Skin of body (tissue), 2 donors: ENCODE data around the gene DNAJC6. TPM values are rescaled to one million over a fixed set of nuclear protein-coding genes. Genes with fewer than 3 reads are reported as not detected.
A peak's percentile ranks its signal among the peaks of the same experiment; 100 is the strongest.

Experiments
- DNase-seq: peaks from one replicate; lab custom pipeline; 2025; lab: John Stamatoyannopoulos, UW
- total RNA-seq: library from RNA; depleted of rRNA; stranded (reverse); fragments of >200 nt; gene quantifications from one replicate; pipeline ENCODE4 v1.2.3, GENCODE V29; 2014

Gene DNAJC6
- total RNA-seq, 1 donor from 2014 or later = 7.7 TPM

- no peak for DNase-seq
These were observed 16.3 kb upstream of the DNAJC6 start for GRCh38 chr1:65292861-65293593.

DNA sequence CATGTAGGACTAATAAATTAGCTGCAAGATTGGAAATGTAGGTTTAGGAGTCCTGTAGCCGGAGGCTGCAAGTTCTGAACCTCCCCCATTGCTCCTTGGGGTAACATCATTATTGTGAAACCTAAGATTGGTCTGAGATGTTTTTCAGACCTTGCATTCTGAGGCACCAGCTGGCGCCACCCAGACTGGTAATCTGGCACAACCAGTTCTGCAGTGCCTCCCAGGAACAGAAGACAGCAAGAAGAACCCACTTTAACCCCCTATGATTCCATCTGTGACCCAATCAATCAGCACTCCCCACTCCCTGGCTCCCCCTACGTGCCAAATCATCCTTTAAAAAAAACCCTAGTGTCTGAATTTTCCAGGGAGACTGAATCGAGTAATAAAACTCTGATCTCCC, 11.6 kb upstream of the DNAJC6 start:
- no peak for DNase-seq

DNA sequence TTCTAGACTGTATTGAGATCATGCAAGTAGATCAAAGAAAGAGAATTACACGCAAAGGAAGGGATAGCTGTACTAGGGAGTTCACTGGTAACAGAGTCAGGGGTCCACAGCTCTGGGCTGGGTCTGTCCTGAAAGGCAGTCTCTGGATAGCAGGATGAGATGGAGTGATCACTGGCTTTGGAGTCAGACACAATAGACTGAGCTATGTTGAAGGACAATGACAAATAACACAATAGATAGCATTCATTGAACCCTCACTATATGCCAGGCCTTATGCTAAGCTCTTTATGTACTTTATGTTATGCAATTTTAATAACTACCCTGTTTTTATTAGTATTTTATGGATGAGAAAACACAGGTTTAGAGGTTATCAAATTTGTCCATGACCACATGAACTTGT, 10.0 kb upstream of the DNAJC6 start:
- no peak for DNase-seq

GRCh38 chr1:65308781-65309303, 501 bp upstream of the DNAJC6 start:
- no peak for DNase-seq

DNA sequence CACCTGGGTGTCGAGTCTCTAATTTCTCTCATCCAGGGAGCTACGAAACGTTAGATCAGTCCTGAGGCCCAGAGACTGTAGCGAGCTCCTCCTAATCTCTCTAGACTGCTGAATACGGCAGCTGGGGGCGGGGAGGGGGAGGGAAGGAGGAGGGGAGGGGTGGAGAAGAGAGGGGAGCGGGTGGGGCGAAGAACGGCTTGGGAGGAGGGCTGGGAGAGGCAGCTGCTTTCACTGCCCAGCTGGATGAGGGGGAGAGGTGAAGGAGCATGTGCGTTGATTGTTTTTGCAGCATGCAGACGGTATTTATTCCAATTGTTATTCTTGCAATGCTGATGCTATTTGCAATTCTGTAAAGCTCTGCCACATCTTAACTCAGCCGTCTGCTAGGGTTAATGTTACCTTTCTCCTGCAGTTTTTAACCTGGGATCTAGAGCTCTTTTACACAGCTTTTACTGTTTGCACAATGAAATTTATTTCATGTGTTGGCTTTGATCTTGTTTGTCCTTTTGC, 790 bp downstream of the DNAJC6 start:
- peak; percentile 21 for DNase-seq

GRCh38 chr1:65311760-65312159, 2.4 kb downstream of the DNAJC6 start:
- DNase-seq = no peak

DNA sequence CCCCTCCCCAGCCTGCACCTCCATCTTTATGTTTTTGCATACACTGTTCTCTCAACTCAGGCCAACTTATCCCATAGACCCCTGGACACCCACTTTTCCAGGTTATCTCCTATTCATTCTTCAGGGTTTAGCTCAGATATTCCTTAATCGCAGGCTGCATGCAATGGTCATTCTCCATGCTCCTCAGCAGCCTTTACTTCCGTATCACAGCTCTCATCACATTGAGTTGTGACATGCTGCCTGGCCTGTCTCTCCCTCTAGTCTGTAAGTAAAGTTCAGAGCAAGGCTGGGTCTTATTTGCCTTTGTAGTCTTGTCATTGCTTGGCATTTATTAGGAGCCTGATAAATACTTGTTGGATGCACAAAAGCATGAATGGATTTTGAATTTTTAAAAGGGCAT, 6.9 kb downstream of the DNAJC6 start:
- no peak for DNase-seq

DNA sequence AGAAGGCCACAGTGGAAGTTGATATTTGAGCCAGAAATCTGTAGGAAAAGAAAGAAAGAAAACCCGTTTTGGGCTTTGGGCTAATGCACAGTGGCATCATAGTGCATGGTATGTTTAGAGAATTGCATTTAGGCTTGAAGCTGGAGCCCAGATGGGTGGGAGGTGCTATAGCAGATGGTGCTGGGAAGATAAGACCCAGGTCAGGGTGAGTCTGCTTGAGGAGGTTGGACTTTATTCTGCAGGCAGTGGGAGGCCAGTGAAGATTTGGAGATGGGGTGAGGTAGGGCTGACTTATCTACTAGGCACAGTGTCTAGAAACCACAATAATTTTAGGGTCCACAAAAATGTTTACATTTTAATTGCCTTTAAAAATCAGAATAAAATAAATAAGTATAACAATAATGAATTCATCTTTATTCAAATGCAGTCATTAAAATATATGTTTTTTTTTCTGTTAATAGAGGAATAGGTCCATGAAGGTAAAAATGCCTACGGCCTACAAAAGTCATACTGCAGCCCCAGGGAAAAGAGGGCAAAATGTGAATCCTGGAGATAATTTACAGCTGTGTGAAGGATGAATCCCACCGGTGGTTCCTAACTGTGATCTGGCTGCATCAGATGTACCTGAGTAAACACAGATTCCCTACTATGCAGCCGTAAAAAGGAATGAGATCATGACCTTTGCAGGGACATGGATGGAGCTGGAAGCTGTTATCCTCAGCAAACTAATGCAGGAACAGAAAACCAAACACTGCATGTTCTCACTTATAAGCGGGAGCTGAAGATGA, 8.7 kb downstream of the DNAJC6 start:
- no peak for DNase-seq

DNA sequence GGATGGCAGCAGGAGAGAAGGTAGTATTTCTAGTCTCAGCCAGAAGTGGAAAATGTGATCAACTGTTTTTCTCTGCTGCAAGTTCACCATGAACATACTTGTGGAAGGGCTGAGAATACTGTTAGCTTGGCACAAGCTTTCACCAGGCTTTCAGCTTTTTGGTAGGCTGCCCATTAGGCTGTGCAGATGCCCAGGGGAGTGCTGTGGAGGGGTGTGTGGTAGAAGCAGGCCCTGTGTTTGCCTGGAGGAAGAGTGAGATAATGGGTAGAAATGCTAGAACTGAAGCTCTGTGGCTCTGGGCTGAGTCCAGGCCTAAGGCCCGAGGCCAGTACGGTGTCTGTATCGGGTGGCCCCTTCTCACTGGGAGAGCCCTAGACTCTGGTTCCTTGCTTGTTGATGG, 9.8 kb downstream of the DNAJC6 start:
- no peak for DNase-seq

GRCh38 chr1:65319754-65320153, 10.4 kb downstream of the DNAJC6 start:
- DNase-seq = no peak

DNA sequence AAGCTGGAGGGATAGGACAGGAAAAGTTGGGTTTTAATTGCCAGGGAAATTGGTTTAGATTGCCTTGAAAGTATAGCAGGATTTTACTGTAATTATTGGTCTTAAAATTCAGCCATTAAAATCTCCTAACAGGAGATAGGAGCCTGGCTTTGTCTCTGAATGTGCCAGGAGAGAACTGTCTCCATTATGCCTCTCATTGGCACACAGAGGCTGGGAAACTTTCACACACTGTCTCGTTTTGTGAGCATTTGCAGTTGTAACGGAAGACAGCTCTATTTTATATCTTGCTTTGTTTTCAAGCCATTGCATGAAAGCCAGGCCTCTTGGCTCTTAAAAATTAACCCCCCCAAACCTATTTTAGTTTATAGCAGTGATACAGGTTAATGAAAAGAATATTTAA, 12.5 kb downstream of the DNAJC6 start:
- no peak for DNase-seq

- DNase-seq = no peak
These were observed 13.9 kb downstream of the DNAJC6 start for GRCh38 chr1:65323246-65323645.

DNA sequence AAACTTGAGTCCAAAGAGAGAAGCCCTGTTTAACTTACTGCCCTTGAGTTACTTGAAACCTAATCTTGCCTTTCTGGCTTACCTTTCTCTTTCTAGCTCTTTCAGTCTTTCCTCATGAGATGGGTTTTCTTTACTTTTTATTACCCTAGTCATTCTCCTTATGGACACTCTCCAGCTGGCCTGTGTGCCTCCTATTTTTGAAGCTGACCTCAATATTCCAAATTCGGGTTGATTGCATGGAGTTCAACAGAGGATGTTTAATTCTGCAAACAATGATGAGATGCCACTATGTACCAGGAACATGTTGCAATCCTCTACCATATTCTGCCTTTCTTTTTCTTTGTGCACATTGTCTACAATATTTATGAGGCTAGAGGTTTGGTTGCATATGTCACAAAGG, 20.7 kb downstream of the DNAJC6 start:
- no peak for DNase-seq

GRCh38 chr1:65330822-65331221, 21.5 kb downstream of the DNAJC6 start:
- no peak for DNase-seq

GRCh38 chr1:65332821-65333220, 23.5 kb downstream of the DNAJC6 start:
- no peak for DNase-seq

GRCh38 chr1:65334081-65334480, 24.7 kb downstream of the DNAJC6 start:
- no peak for DNase-seq

GRCh38 chr1:65339866-65340468, 30.6 kb downstream of the DNAJC6 start:
- DNase-seq = no peak

DNA sequence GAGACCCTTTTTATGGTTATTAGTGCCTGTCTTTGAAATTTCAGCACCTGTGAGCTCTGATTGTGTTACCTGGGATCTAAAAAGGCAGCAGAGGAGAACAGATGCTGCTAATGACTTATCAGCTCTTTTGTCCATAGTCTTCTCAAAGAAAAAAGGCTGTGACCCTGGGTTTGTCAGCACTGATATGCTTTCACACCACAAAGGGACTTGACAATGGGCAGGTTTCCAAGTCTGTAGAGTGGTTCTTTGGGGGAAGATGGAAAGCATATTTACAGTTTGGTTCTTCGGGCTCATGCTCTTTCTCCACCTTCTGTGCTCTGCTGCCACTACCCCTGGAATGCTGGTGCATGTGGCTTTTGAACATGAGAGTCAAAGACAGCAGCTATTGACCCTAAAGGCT, 32.0 kb downstream of the DNAJC6 start:
- DNase-seq = no peak

- DNase-seq = no peak
These were observed 33.9 kb downstream of the DNAJC6 start for GRCh38 chr1:65343286-65343685.

GRCh38 chr1:65344171-65344814, 35.0 kb downstream of the DNAJC6 start:
- no peak for DNase-seq

GRCh38 chr1:65346190-65346589, 36.8 kb downstream of the DNAJC6 start:
- DNase-seq = no peak
